K562 (cell line): ENCODE results near the gene EMID1. TPM values are rescaled to one million over a fixed set of nuclear protein-coding genes. Genes with fewer than 3 reads are reported as not detected.
A peak's percentile ranks its signal among the peaks of the same experiment; 100 is the strongest.

ENCODE experiments used
- ATAC-seq: fragments of 200-7000 bp; cut with Tn5 transposase; 3 replicates; pipeline ENCODE4 v1.9.1; 2020; ENCODE audit warnings: moderate library complexity
- BruUV-seq: library from RNA; stranded (reverse); fragments of 400-500 nt; replicated peaks from 2 replicates; lab custom pipeline; 2021; lab: Mats Ljungman, UMichigan
- CTCF ChIA-PET: fragments of 300-600 bp; formaldehyde crosslinking; extraction: SDS; loops from one replicate; lab custom pipeline; 2021; ENCODE audit warnings: low intra/inter-chr PET ratio; lab: Yijun Ruan, JAX
- POLR2A ChIA-PET: fragments of 300-600, 350-650 bp; sonication (Branson Sonifier 250); formaldehyde crosslinking; extraction: SDS; loops from one replicate; lab custom pipeline; 2021; ENCODE audit warnings: antibody characterized with exemption, inconsistent platforms; lab: Yijun Ruan, JAX
- DNase-seq, 4 experiments: peaks; one replicate each; pipeline versions ENCODE4 v3.0.0 to v3.0.0-alpha.2; 2011 to 2018; ENCODE audit warnings: low spot score in 3 of 4, mixed read lengths in 3 of 4; ENCODE audit errors: extremely low read depth in 1 of 4
- FAIRE-seq: peaks from 2 replicates; lab custom pipeline; 2011; peaks lifted over from hg19 to GRCh38; lab: Jason Lieb, UNC
- H2AFZ ChIP-seq: 2 replicates; pipeline ENCODE4 v1.6.0; 2011; ENCODE audit warnings: low read depth, low read length, control low read depth, inconsistent platforms
- H3K27ac ChIP-seq: fragments of 200-600 bp; 3 replicates; pipeline ENCODE4 v1.8.0; 2011; ENCODE audit warnings: low read depth, mild to moderate bottlenecking, control low read depth, inconsistent platforms, low read length, moderate library complexity, mixed read lengths; ENCODE audit errors: extremely low read depth
- H3K27me3 ChIP-seq, 2 experiments: fragments of 300-600 bp in 1 of 2; 2 replicates in 1 of 2; 3 replicates in 1 of 2; pipeline versions ENCODE4 v1.6.0 to v1.8.0; 2011; ENCODE audit warnings: inconsistent platforms in 2 of 2, low read length in 2 of 2, mild to moderate bottlenecking in 1 of 2, mixed read lengths in 1 of 2, moderate library complexity in 1 of 2; ENCODE audit not compliant: control insufficient read depth in 2 of 2, insufficient read depth in 2 of 2
- H3K36me3 ChIP-seq: fragments of 300-600 bp; 3 replicates; pipeline ENCODE4 v1.8.0; 2011; ENCODE audit warnings: mild to moderate bottlenecking, low read length, inconsistent platforms; ENCODE audit not compliant: control insufficient read depth, insufficient read depth
- H3K4me1 ChIP-seq, 2 experiments: fragments of 200-600 bp in 1 of 2; replicated peaks in 1 of 2; 2 replicates in 1 of 2; 3 replicates in 1 of 2; pipeline versions ENCODE4 v1.5.1 to v1.8.0; 2011; ENCODE audit warnings: inconsistent platforms in 2 of 2, low read length in 2 of 2, mild to moderate bottlenecking in 1 of 2, mixed read lengths in 1 of 2, moderate library complexity in 1 of 2; ENCODE audit not compliant: control insufficient read depth in 2 of 2, insufficient read depth in 2 of 2
- H3K4me2 ChIP-seq: 2 replicates; pipeline ENCODE4 v1.6.1; 2011; ENCODE audit warnings: low read length, control low read depth, inconsistent platforms, mixed read lengths; ENCODE audit not compliant: insufficient read depth
- H3K4me3 ChIP-seq: fragments of 200-600 bp; sonication (generic), shearing (Covaris generic); 2 replicates; pipeline ENCODE4 v1.5.1; 2016; ENCODE audit warnings: control low read depth, inconsistent platforms
- H3K79me2 ChIP-seq: fragments of 200-600 bp; 3 replicates; pipeline ENCODE4 v1.8.0; 2011; ENCODE audit warnings: low read length, inconsistent platforms; ENCODE audit not compliant: control insufficient read depth, insufficient read depth
- H3K9ac ChIP-seq, 2 experiments: 2 replicates each; pipeline versions ENCODE4 v1.6.0 to v1.6.1; 2011; ENCODE audit warnings: low read depth in 2 of 2, low read length in 2 of 2, control low read depth in 1 of 2, inconsistent platforms in 1 of 2, mild to moderate bottlenecking in 1 of 2, mixed read lengths in 1 of 2; ENCODE audit not compliant: insufficient read depth in 1 of 2
- H3K9me1 ChIP-seq: one replicate; pipeline ENCODE4 v1.6.0; 2011; ENCODE audit warnings: inconsistent platforms, mild to moderate bottlenecking, low read length, moderate library complexity; ENCODE audit not compliant: control insufficient read depth, insufficient read depth
- H3K9me3 ChIP-seq: replicated peaks from 2 replicates; pipeline ENCODE4 v1.5.1; 2011; ENCODE audit warnings: low read depth, low read length, inconsistent platforms; ENCODE audit not compliant: control insufficient read depth, insufficient read depth
- H4K20me1 ChIP-seq: replicated peaks from 2 replicates; pipeline ENCODE4 v1.6.1; 2011; ENCODE audit warnings: low read length, inconsistent platforms, mixed read lengths; ENCODE audit not compliant: control insufficient read depth, insufficient read depth
- ARHGAP35 ChIP-seq: fragments of 450-650 bp; IDR thresholded peaks from 2 replicates; pipeline ENCODE4 v1.6.1; 2018; ENCODE audit not compliant: partially characterized antibody
- EGR1 ChIP-seq: fragments of 450-650 bp; conservative IDR thresholded peaks from 2 replicates; pipeline ENCODE4 v1.6.1; 2017; ENCODE audit warnings: mild to moderate bottlenecking
- HNRNPL ChIP-seq: fragments of 200-400 bp; formaldehyde crosslinking; IDR thresholded peaks from 2 replicates; pipeline ENCODE4 v1.6.1; 2017; ENCODE audit warnings: low read depth, mild to moderate bottlenecking, low read length
- LEF1 ChIP-seq: fragments of 450-650 bp; IDR thresholded peaks from 2 replicates; pipeline ENCODE4 v1.6.1; 2016; ENCODE audit warnings: mild to moderate bottlenecking
- RBFOX2 ChIP-seq: fragments of 200-400 bp; formaldehyde crosslinking; IDR thresholded peaks from 2 replicates; pipeline ENCODE4 v1.6.1; 2017; ENCODE audit warnings: low read depth, mild to moderate bottlenecking, low read length, moderate library complexity
- ZFX ChIP-seq: sonication (generic); formaldehyde crosslinking; IDR thresholded peaks from 2 replicates; pipeline ENCODE4 v1.8.0; 2022; ENCODE audit warnings: mild to moderate bottlenecking, missing genetic modification reagents, moderate library complexity
- WGBS: fragments of 100-300 bp; shearing (Covaris generic); methylation state at CpG from one replicate; pipeline ENCODE4 v1.1.6; 2016; ENCODE audit warnings: low coverage, mixed read lengths; ENCODE audit not compliant: insufficient coverage; ENCODE audit errors: missing lambda C conversion rate; 5-methylcytosine and 5-hydroxymethylcytosine counted together
- in situ Hi-C: fragments of 300-500 bp; cut with MboI; formaldehyde crosslinking; loops from 4 replicates; pipeline ENCODE4 v1.15.0; 2018; ENCODE audit warnings: inconsistent platforms, mixed read lengths
- intact Hi-C: fragments of 100-400 bp; cut with micrococcal nuclease; formaldehyde crosslinking; loops from 2 replicates; pipeline ENCODE4 v1.14.2; 2022
- polyA plus RNA-seq, 8 experiments: library from polyadenylated mRNA; depleted of rRNA in 4 of 8; stranded (reverse) in 5 of 8; unstranded in 3 of 8; fragments of >200 nt; fragmentation: Nextera tagmentation in 2 of 8; fragmentation: Illumina TruSeq in 1 of 8; extraction: Ambion mirVana in 2 of 8; extraction: Trizol in 1 of 8; gene quantifications; 2 replicates each; pipeline versions ENCODE4 v1.2.1 to v1.2.3, GENCODE V29; 2011 to 2014; ENCODE audit warnings: inconsistent platforms in 1 of 8, missing spikeins in 1 of 8
- total RNA-seq, 7 experiments: library from RNA; depleted of rRNA in 6 of 7; stranded (reverse); fragments of >200 nt in 6 of 7; fragmentation: Illumina TruSeq in 2 of 7; extraction: Trizol in 2 of 7; gene quantifications; 2 replicates each; pipeline versions ENCODE4 v1.2.1 to v1.2.3, GENCODE V29; 2011 to 2021; ENCODE audit warnings: low replicate concordance in 1 of 7

EMID1 gene
- total and polyA plus RNA-seq, 9 of the 15 experiments (the other 6 are each of a cell fraction or from before 2014, with no cell fraction given) = 0.15 to 7.2 (median 2.7) TPM

- peaks cover 16 to 90% of the 10 kb centered on the region in 2 experiments for H3K4me1 ChIP-seq
- H3K79me2 ChIP-seq = peaks cover 18% of the 10 kb centered on the region
- peak overlapping the region in 1 of 2 experiments; percentile 95; a peak in 2 of 4 replicates for H3K9ac ChIP-seq
- H3K27ac ChIP-seq = no peak overlapping the region; the same call in 2 of the 3 replicates
- peak overlapping the region; percentile 81 for H3K4me2 ChIP-seq
- H3K9me3 ChIP-seq = no peaks in the 10 kb centered on the region
- H3K9me1 ChIP-seq = no peaks in the 10 kb centered on the region
- no TSS peak for BruUV-seq
- TF ChIP-seq EGR1 (peak; percentile 60), LEF1 (no peak), ZFX (CRISPR knock-in tag) (0 out of 2 replicates have a peak, but pooled peaks have one; percentile 3), HNRNPL (peak; percentile 94; the same call in 1 of the 2 replicates), ARHGAP35 (no peak), RBFOX2 (peak; percentile 10; the same call in 1 of the 2 replicates)
- in situ Hi-C loops (no loop called here), intact Hi-C loops (no loop called here)
- POLR2A ChIA-PET = interaction anchor here (0.7 kb wide), 1 partner anchor 29 kb away, joined by 3 read pairs; no protein-coding TSS in a partner anchor
- FAIRE-seq (no peak), ATAC-seq (no peak), DNase-seq (no peak)
- H4K20me1 ChIP-seq = no peaks in the 10 kb centered on the region
- no peaks in the 10 kb centered on the region for H3K27me3 ChIP-seq
- H3K36me3 ChIP-seq = peaks cover 9% of the 10 kb centered on the region; the same call in 1 of the 3 replicates
- no peak overlapping the region for H2AFZ ChIP-seq
- no peak overlapping the region; the same call in 1 of the 2 replicates for H3K4me3 ChIP-seq
- CTCF ChIA-PET = no interaction called here
- 61% methylated on average over 12 of the region's 50 CpGs for WGBS
Observed at GRCh38 chr22:29308148-29308790, 102.6 kb downstream of the EMID1 start.
